ENCODE measurements around the gene SPOCK2. TPM values are rescaled to one million over a fixed set of nuclear protein-coding genes. Genes with fewer than 3 reads are reported as not detected.

The SPOCK2 gene
- total and polyA plus RNA-seq, 2 donors (not counting 3 experiments of a cell fraction or from before 2014, with no cell fraction given) = 0.40 to 1.1 TPM

- H3K9me1 ChIP-seq (replicated peaks; ENCODE audit: control insufficient read depth, extremely low read depth, insufficient read depth, low read length) = no peaks in the 10 kb centered on the region
- no peak overlapping the region for H3K4me3 ChIP-seq (replicated peaks in 1 of 3; ENCODE audit: insufficient read depth in 1 of 3, low read depth in 1 of 3, low read length in 3 of 3)
- ChIA-PET POLR2A (no interaction called here), CTCF (no interaction called here)
- H3K9ac ChIP-seq (replicated peaks; ENCODE audit: extremely low read depth, insufficient read depth, low read length) = no peak overlapping the region
- H3K4me2 ChIP-seq (ENCODE audit: insufficient read depth, low read length) = no peak overlapping the region
- no peaks in the 10 kb centered on the region for H3K36me3 ChIP-seq (ENCODE audit: control insufficient read depth in 2 of 2, extremely low read depth in 1 of 2, insufficient read depth in 2 of 2, low read length in 2 of 2)
- DNase-seq (ENCODE audit: low read depth, low spot score) (no peak), FAIRE-seq (no peak)
- intact Hi-C loops (cut with micrococcal nuclease) = no loop called here
- H2AFZ ChIP-seq (ENCODE audit: low read depth, low read length) = no peak overlapping the region
- BruUV-seq (replicated peaks) = no TSS peak
- peaks cover 3 to 4% of the 10 kb centered on the region in 2 experiments for H3K27me3 ChIP-seq (ENCODE audit: control insufficient read depth in 2 of 2, insufficient read depth in 2 of 2, low read length in 2 of 2)
- TF ChIP-seq POLR2A (IDR thresholded peaks at IDR 0.05; ENCODE audit: low read depth, low read length) = no peak
- TF ChIP-seq CTCF (IDR thresholded peaks at IDR 0.05; ENCODE audit: extremely low read depth in 1 of 2, insufficient read depth in 1 of 2, low read depth in 1 of 2, low read length in 2 of 2) = no peak
- no peak for TF ChIP-seq FOS (IDR thresholded peaks at IDR 0.05; ENCODE audit: borderline replicate concordance, insufficient read depth, low read length)
- no peak for TF ChIP-seq GATA2 (IDR thresholded peaks at IDR 0.05; ENCODE audit: insufficient read depth, insufficient read length, low read depth, low read length)
- no peak for TF ChIP-seq POLR2AphosphoS5 (IDR thresholded peaks at IDR 0.05; ENCODE audit: insufficient read depth, low read depth, low read length)
- no peak for TF ChIP-seq JUN (IDR thresholded peaks at IDR 0.05; ENCODE audit: borderline replicate concordance, insufficient read depth, insufficient read length, low read depth)
- no peak for TF ChIP-seq EZH2 (IDR thresholded peaks at IDR 0.05; ENCODE audit: borderline replicate concordance, low read depth, low read length, severe bottlenecking)
- TF ChIP-seq MAX (IDR thresholded peaks at IDR 0.05; ENCODE audit: insufficient read depth, insufficient read length) = no peak
- TF ChIP-seq MYC (IDR thresholded peaks at IDR 0.05; ENCODE audit: low read depth, low read length) = no peak
- no peak overlapping the region for H3K27ac ChIP-seq (ENCODE audit: insufficient read depth, low read depth, low read length)
- H3K4me1 ChIP-seq (ENCODE audit: control insufficient read depth, extremely low read depth, insufficient read depth, low read length) = no peaks in the 10 kb centered on the region
- dilution Hi-C loops (cut with MboI; ENCODE audit: extremely low pct_ligation_motif_present, low sequenced_read_pairs) = no loop called here
- no peaks in the 10 kb centered on the region for H3K9me3 ChIP-seq (replicated peaks; ENCODE audit: control insufficient read depth, insufficient read depth, low read length)
- no peaks in the 10 kb centered on the region for H3K79me2 ChIP-seq (ENCODE audit: control insufficient read depth, insufficient read depth, low read length)
- no peaks in the 10 kb centered on the region for H4K20me1 ChIP-seq (replicated peaks; ENCODE audit: control insufficient read depth, extremely low read depth, insufficient read depth, low read length)
These were observed 58.9 kb downstream of the SPOCK2 start for GRCh38 chr10:72029414-72029813.
